GM18861 (cell line): ENCODE data around the gene ZCCHC14.

ENCODE experiments used
- ATAC-seq: cut with Tn5 transposase; IDR thresholded peaks from one replicate; pipeline ENCODE4 v1.9.1; 2021; ENCODE audit not compliant: unreplicated experiment

ZCCHC14 gene

DNA sequence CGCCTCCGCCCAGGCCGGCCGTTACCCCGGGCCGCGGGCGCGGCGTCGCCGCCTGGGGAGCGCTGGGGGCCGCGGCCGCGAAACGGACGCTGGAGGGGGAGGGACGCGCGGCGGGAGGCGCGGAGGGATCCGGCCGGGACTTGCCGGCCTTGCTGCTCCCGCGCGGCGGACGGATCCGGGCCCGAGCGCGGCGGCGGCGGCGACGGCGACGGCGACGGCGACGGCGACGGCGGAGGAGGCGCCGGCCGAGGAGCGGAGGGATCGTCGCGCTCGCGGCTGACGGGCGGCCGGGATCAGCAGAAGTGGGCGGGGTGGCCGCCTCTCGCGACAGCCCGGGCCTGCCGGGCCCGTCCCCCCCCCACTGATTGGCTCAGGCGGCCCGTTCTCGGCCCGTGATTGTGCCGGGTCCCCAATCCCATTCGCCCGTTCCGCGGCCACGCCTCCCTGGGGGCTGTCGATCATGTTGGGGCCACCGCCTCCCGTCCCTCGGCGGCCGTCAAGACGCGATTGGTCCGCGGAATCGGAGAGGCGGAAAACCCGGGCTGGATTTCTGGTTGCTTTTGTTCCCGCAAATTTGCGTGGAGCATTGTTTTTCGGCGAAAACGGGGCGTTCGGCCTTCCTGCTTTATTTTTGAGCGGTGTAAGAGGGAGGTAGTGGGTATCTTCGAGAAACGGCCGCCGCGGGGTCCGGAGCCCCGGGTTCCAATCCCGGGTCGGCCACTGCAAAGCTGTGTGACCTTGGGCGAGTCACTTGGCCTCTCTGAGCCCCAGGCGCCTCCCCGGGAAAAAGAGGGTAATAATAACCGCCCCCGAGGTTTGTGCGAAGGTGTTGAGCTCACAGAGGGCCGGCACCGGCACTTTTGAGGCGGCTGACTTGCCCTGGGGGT lies at the start of gene ZCCHC14:
ZCCHC14 (minus strand) TSS at position 304 of the 887 bp plus-strand sequence. CDS start 786 bp downstream, outside the sequence.
- ATAC-seq = peak; percentile 73

- ATAC-seq = no peak
Observed at GRCh38 chr16:87541872-87542234, 49.0 kb upstream of the ZCCHC14 start.

- no peak for ATAC-seq
Observed at GRCh38 chr16:87541147-87541871, 48.5 kb upstream of the ZCCHC14 start.

DNA sequence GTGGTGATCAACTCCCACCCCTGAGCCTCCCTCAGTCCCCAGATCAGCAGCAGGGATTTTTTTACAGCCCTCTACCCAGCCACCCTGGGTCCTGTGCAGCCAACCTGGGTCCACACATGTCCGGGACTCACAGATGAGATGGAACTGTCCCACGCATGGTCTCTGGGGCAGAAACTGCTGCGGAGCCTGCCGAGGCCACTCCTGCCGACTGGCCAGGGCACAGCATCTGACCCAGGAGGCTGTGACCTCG lies 48.0 kb upstream of the ZCCHC14 start:
- ATAC-seq = no peak

GRCh38 chr16:87540072-87540896 lies 47.5 kb upstream of the ZCCHC14 start:
- no peak for ATAC-seq

DNA sequence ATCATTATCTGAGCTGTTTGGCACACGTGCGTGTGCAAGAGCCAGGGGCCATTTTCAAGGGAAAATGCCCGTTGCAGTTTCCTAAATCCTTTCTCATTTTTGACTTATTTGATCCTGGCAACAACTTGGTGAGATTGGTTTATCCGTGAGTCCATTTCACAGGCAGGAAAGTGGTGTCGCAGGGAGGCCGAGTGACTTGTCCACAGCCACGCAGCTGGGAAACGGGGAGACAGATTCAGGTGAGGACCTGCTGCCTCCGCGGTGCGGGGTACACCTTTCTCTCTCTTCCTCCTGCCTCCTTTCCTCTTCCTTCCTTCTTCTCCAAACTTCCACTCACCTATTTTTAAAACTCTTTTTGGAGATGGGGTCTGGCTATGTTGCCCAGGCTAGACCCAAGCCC lies 46.3 kb upstream of the ZCCHC14 start:
- no peak for ATAC-seq

GRCh38 chr16:87538594-87538993 lies 45.8 kb upstream of the ZCCHC14 start:
- no peak for ATAC-seq

GRCh38 chr16:87538160-87538559 lies 45.3 kb upstream of the ZCCHC14 start:
- ATAC-seq = no peak

- ATAC-seq = no peak
Observed at GRCh38 chr16:87536795-87537142, 43.9 kb upstream of the ZCCHC14 start.

- no peak for ATAC-seq
Observed at GRCh38 chr16:87535855-87536794, 43.3 kb upstream of the ZCCHC14 start.

DNA sequence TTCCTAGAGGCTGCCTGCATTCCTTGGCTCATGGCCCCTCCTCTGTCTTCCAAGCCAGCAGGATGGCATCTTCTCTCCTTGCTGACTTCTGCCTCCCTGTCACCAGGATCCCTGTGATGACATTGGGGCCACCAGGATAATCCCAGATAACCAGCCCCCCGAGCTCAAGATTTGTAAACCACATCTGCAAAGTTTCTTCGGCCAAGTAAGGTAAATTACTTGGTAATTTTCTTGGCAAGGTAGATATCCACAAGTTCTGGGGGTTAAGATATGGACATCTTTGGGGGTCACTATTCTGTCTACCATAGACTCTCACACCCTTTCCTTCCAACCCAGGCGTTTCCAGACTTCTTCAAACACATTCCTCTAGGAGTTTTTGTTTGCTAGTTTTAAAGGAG lies 42.6 kb upstream of the ZCCHC14 start:
- ATAC-seq = no peak

- ATAC-seq = no peak
Observed at GRCh38 chr16:87534751-87535150, 41.9 kb upstream of the ZCCHC14 start.

DNA sequence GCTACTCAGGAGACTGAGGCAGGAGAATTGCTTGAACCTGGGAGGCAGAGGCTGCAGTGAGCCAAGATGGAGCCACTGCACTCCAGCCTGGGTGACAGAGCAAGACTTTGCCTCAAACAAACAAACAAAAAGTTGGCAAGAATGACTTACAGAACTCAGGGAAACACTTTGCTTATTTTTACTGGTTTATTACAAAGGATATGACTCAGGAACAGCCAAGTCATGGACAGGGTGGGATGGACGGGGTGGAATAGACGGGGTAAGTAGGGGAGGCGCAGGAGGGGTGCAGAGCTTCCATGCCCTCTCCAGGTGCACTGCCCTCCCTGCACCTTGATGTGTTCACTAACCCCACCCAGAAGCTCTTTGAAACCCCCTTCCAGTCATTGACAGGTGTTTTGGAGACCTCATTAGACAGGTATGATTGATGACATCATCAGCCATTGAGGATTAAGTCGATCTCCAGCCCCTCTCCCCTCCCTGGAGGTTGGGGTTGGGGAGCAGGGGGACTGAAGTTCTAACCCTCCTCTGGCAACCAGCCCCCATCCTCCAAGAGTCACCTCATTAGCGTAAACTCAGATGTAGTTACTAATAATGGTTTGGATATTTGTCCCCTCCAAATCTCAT lies 41.3 kb upstream of the ZCCHC14 start:
- no peak for ATAC-seq

GRCh38 chr16:87533061-87533460 lies 40.2 kb upstream of the ZCCHC14 start:
- no peak for ATAC-seq

DNA sequence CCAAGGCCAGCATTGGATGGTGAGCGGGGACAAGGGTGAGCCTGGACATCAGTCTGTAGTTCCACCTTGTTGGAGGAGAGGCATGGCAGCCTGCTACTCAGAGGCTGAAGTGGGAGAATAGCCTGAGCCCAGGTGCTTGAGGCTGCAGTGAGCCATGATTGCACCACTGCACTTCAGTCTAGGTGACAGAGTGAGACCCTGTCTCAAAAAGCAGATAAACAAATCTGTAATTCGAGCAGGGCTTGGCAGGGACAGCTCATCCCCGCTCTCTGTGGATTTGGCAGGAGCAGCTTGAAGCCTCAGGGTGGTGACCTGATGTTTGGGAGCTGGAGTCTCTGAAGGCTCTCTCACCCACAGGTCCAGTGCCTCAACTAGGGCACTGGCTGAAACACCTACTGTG lies 38.6 kb upstream of the ZCCHC14 start:
- ATAC-seq = no peak

GRCh38 chr16:87528690-87529579 lies 36.1 kb upstream of the ZCCHC14 start:
- ATAC-seq = no peak

- ATAC-seq = no peak
Observed at GRCh38 chr16:87527055-87527724, 34.4 kb upstream of the ZCCHC14 start.

DNA sequence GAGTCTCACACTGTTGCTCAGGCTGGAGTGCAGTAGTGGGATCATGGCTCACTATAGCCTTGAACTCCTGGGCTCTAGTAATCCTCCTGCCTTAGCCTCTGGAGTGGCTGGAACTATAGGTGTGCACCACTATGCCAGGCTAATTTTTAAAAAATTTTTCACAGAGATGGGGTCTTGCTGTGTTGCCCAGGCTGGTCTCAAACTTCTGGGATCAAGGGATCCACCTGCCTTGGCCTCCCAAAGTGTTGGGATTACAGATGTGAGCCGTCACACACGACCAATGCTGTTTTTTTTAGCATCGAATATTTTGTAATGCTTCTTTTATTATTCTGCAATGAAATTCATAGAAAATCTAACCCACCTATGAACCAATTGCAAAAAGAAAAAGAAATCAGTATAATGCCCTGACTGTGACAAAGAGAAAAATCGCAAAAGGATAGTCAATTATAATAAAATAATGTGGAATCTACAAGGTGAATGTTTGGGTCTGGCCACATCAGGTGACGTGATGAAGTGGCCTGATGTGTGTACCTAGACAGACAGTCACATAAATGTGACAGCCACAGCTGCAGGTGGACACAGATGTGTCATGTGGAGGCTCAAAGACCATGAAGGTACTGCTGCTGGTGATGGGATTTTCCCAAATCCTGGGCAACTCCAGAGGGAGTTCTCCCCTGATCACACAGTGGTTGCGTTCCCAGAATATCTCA lies 33.6 kb upstream of the ZCCHC14 start:
- no peak for ATAC-seq
